Activated CD4-positive, alpha-beta T cell treated with anti-CD3 and anti-CD28 coated beads, Interleukin-2, amount 10 ng/mL, durations not matched to agents 24 days and 14 days (primary cell): ENCODE measurements around the gene TNS1. TPM values are rescaled to one million over a fixed set of nuclear protein-coding genes. Genes with fewer than 3 reads are reported as not detected.

Experiments used
- DNase-seq: peaks from one replicate; pipeline ENCODE4 v3.0.0; 2022
- H3K27ac Mint-ChIP-seq: one replicate; pipeline ENCODE4 v1.8.0; 2022; ENCODE audit warnings: mild to moderate bottlenecking, mixed read lengths
- H3K27me3 Mint-ChIP-seq: one replicate; pipeline ENCODE4 v1.8.0; 2022; ENCODE audit warnings: mixed read lengths
- H3K36me3 Mint-ChIP-seq: one replicate; pipeline ENCODE4 v1.8.0; 2022; ENCODE audit warnings: low read depth, mild to moderate bottlenecking, mixed read lengths
- H3K4me1 Mint-ChIP-seq: one replicate; pipeline ENCODE4 v1.8.0; 2021; ENCODE audit warnings: mixed read lengths
- H3K4me3 Mint-ChIP-seq: one replicate; pipeline ENCODE4 v1.8.0; 2022; ENCODE audit warnings: mild to moderate bottlenecking, moderate library complexity, mixed read lengths
- H3K9me3 Mint-ChIP-seq: one replicate; pipeline ENCODE4 v1.8.0; 2021; ENCODE audit warnings: mixed read lengths
- intact Hi-C: fragments of 100-400 bp; cut with micrococcal nuclease; formaldehyde crosslinking; loops from one replicate; pipeline ENCODE4 v1.15.1; 2023
- total RNA-seq: library from RNA; stranded (reverse); gene quantifications from 2 replicates; pipeline ENCODE4 v1.2.3, GENCODE V29; 2022

The TNS1 gene
- total RNA-seq, 1 donor from 2014 or later, result 0.70 TPM

DNA sequence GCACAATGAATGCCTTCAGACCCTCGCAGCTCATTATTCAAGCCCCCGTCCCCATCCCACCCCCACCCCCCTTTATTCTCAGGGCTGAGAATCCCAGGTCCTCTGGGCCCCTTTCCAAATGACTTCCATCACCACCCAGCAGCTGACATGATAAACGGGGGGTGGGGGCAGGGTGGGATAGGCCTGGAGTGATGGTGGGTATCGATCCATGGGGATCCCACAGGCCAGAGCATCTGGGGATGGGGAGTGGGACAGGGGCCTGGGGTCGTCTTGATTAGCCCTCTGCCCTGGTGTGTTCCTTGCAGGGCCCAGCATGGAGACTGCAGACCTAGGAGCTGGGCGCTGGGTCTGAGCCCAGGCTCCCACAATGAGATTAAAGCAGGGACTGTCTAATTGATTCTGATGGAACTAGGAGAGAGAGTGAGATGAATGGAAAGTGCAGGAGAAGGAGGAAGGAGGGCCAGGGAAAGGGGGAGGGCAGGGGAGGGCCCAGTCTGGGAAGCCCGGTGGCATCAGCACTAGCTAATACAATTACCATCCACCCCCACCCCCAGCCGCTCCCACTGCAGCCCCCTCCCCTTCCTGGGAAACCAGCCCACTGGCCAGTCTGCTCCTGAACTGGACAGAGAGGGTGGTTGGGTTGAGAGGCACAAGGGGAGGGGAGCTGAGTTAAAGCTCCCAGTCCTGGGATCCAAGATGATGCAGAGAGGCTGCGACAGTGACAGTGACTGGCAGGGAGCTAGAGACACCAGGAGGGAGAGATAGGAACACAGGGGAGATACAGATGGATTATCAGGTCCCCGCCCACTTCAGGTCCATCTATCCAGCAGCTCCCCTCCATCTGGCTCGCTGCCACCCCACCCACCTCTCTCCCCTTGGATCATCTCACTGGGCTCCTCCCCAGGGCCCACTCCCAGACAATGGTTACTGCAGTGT, 13.1 kb upstream of the TNS1 start:
- H3K4me3 Mint-ChIP-seq, result no peak overlapping the region
- H3K4me1 Mint-ChIP-seq, result peaks cover 3% of the 10 kb centered on the region
- H3K27me3 Mint-ChIP-seq, result peaks cover 19% of the 10 kb centered on the region
- H3K9me3 Mint-ChIP-seq, result no peaks in the 10 kb centered on the region
- H3K27ac Mint-ChIP-seq, result no peak overlapping the region
- no peak for DNase-seq
- intact Hi-C loops, result no loop called here
- H3K36me3 Mint-ChIP-seq, result no peaks in the 10 kb centered on the region

DNA sequence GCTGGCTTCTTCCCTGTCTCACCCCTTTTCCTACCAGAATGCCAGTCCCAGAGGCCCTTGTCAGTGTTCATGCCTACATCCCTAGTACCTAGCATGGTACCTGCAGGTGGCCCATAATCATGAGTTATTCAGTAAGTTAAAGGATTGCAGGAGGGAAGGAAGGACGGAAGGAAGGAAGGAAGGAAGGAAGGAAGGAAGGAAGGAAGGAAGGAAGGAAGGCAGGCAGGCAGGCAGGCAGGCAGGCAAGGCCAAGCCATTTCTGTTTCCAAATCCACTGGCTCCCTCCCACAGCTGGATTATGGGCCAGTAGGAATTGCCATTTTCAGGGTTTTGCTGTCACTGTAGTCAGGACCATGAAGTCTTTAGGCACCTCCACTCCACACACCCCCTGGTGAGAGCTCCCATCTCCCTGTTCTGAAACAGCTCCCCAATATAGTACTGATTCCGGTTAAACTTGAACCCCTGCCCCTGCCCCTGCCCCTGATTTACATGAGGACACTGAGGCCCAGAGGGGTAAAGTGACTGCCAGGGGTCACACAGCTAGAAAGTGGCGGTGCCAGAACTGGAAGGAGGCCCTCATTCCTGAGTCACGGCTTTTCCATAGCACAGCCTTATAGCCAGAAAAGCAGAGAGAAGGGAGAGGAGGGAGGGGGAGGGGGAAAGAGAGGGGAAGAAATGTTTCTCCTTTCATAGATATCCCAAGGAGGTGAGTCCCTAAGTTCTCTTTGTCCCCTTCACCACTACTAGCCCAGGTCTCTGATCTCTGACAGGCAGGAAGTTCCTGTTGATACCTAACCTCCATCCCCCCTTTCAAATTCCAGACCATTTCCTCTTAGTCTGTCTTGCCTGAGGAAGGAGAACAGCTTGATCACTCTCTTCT, 12.2 kb upstream of the TNS1 start:
- H3K27ac Mint-ChIP-seq, result no peak overlapping the region
- H3K4me1 Mint-ChIP-seq, result peaks cover 5% of the 10 kb centered on the region
- no peak for DNase-seq
- H3K27me3 Mint-ChIP-seq, result peaks cover 22% of the 10 kb centered on the region
- intact Hi-C loops, result no loop called here
- no peaks in the 10 kb centered on the region for H3K9me3 Mint-ChIP-seq
- H3K4me3 Mint-ChIP-seq, result no peak overlapping the region
- no peaks in the 10 kb centered on the region for H3K36me3 Mint-ChIP-seq

DNA sequence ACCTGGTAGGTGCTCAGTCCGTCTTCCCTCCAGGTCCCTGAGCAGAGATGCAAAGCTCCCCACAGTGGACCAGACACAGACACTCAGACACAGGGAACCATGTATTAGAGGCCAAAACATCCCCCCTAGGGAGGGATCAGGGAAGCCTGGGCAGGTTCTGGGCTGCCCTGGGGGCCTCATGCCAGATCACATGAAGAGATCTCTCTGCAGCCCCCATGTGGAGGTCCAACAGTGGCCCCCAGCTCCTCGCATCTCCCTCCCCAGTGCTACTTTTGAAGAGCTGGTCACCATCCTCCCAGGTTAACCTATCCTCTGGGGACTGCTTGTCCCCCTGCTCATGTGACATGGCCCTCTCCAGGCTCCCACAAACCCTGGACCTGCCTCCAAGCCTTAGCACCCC, 10.5 kb upstream of the TNS1 start:
- Mint-ChIP-seq H3K4me3 (no peak overlapping the region), H3K27me3 (peaks cover 36% of the 10 kb centered on the region), H3K27ac (no peak overlapping the region), H3K36me3 (no peaks in the 10 kb centered on the region), H3K9me3 (no peaks in the 10 kb centered on the region), H3K4me1 (peaks cover 9% of the 10 kb centered on the region)
- intact Hi-C loops, result no loop called here
- DNase-seq, result no peak

DNA sequence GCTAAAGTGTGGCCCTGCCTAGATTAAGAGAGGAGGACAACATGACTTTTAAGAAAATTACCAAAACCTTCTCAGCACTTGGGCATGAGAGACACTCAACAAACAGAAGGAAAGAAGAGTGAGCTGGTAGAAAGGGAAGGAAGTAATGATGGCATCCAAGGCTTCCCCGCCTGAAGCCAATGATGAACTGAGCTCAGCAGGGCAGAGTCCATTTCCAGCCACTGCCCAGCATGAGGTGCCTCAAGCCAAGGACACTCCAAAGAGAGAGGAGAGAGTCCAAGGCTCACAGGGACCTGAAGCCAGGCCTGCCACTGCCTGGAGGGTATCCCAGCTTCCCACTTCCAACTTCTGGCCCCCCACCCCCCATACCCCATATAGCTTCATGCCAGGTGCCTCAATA, 9.5 kb upstream of the TNS1 start:
- Mint-ChIP-seq H3K4me1 (peaks cover 9% of the 10 kb centered on the region), H3K27me3 (peaks cover 41% of the 10 kb centered on the region), H3K36me3 (no peaks in the 10 kb centered on the region), H3K4me3 (no peak overlapping the region), H3K9me3 (no peaks in the 10 kb centered on the region), H3K27ac (no peak overlapping the region)
- intact Hi-C loops, result no loop called here
- no peak for DNase-seq

DNA sequence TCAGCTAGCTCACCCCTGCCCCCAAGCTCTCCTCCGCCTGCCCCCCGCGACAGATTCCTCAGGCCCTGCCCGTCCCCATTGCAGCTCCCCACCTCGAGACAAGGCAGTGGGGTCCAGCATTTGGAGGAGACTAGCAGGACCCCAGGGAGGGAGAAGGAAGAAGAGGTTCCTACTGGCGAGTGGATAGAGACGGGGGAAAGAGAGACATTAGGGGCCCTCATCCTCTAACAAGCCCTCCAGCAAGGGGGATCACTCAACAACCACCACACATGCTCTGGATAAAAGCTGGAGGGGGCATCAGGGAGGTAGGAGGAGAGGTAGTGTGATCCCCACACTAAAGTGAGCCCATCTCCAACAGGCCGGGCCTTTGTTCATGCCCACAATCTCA, 8.9 kb upstream of the TNS1 start:
- Mint-ChIP-seq H3K27me3 (peaks cover 41% of the 10 kb centered on the region), H3K27ac (no peak overlapping the region), H3K4me3 (no peak overlapping the region), H3K9me3 (no peaks in the 10 kb centered on the region), H3K4me1 (peaks cover 9% of the 10 kb centered on the region), H3K36me3 (no peaks in the 10 kb centered on the region)
- DNase-seq, result no peak
- intact Hi-C loops, result no loop called here

DNA sequence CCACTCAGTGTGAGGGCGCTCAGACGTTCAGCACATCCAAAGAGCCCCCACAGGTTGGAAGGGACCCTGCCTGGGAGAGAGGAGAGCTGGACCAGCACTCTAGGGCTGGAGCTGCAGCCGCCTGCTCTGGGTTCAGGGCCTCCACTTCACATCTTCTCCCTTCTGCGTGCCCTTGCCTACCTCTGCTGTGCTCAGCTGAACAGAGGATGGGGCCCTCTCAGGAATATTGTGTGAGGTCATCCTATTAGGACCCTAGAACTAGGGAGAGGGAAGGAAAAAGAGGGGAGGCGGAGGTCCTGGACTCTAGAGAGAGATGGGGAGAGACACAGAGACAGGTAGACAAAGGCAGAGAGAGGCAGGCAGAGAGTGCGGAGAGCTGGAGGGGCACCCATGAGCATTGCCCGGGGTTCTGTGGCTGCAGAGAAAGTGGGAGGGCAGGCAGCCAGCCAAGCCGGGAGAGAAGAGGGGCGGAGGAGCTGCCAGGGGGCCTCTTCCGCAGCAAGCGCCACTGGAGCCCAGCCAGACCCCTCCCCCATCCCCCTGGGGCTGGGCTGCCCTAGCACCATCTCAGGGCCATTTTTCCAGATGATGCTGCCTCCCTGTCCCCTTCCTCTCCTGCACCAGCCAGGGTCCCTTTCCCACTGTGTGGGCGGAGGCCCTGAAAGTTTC, 8.3 kb upstream of the TNS1 start:
- H3K36me3 Mint-ChIP-seq, result no peaks in the 10 kb centered on the region
- H3K27me3 Mint-ChIP-seq, result peaks cover 41% of the 10 kb centered on the region
- H3K4me1 Mint-ChIP-seq, result peaks cover 9% of the 10 kb centered on the region
- H3K4me3 Mint-ChIP-seq, result peak overlapping the region; percentile 65
- H3K9me3 Mint-ChIP-seq, result no peaks in the 10 kb centered on the region
- DNase-seq, result no peak
- intact Hi-C loops, result no loop called here
- H3K27ac Mint-ChIP-seq, result no peak overlapping the region

DNA sequence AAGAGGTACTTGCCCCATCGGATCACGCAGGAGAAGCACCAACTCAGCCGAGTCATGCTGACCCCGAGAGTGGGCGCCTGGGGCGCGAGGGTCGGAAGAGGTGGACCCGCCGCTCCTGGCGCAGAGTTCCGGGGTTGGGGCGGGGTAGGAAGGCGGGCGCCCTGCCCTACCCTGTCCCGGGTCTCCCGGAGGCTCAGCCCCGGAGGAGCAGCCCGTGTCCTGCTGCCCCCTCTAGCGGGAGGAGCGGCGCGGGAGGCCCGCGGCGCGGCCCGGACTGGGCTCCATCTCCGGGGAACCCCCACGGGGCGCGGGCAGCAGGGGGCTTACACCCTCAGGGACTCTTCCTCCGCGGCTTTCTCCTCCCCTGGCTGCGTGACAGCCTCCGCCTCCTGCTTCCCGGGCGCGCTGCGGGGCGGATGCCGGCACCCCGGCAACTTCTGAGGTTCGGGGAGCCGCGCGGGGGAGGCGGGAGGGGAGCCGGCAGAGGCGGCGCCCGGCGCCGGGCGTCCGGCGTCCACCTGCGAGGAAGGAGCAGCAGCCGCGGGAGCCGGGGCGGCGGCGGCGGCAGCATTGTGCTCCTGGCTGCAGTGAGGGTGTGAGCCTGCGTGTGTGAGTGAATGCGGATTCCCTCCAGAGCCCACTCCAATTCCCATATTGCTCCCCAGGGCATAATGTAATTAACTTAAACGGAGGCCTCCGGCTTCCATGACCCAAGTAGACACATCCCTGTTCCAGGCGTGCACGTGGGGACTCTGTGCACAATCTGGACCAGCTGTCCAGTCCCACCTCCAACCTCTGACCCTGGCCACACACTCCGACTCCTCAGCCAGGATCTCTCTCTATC, 7.6 kb upstream of the TNS1 start:
- Mint-ChIP-seq H3K27me3 (peaks cover 41% of the 10 kb centered on the region), H3K36me3 (no peaks in the 10 kb centered on the region), H3K9me3 (no peaks in the 10 kb centered on the region), H3K27ac (no peak overlapping the region), H3K4me1 (peaks cover 9% of the 10 kb centered on the region), H3K4me3 (peak overlapping the region; percentile 72)
- intact Hi-C loops, result no loop called here
- peak; percentile 81 for DNase-seq

DNA sequence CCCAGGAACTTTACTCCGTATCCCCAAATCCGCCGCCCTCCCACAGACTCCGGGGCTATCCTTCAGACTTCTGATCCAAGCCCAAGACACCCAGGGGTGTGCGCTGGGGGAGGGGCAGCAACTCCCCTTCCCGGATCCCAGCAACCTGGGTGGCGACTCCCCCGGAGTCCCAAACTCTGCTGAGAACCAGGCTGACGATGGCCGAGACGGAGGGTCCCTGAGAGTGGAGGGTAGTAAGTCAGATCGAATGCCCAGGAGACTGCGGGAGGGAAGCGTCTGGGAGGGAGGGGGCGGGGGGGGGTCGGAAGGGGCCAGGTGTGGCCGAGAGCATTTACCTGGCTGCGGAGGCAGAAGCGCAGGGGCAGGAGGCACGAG, 7.0 kb upstream of the TNS1 start:
- no peak overlapping the region for H3K27ac Mint-ChIP-seq
- intact Hi-C loops, result no loop called here
- H3K27me3 Mint-ChIP-seq, result peaks cover 40% of the 10 kb centered on the region
- no peak for DNase-seq
- H3K36me3 Mint-ChIP-seq, result no peaks in the 10 kb centered on the region
- peaks cover 12% of the 10 kb centered on the region for H3K4me1 Mint-ChIP-seq
- peak overlapping the region; percentile 72 for H3K4me3 Mint-ChIP-seq
- H3K9me3 Mint-ChIP-seq, result no peaks in the 10 kb centered on the region

DNA sequence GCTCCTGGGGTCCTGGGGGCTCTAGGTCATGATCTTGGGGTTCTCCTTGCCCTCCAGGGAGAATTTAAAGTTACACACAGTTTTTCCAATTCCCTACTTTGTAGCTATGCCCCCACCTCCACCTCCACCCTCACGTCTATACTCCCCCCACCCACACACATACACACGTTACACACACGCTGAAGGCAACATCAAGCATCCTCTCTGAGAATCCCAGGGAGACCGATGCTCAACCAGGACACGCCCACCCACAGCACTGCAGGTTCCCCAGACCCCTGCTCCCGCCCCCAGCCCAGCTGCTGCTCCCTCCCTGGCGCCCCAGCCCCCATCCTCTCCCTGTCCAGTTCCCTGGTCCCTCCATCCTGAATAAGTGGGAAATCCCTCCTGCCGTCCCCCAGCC, 6.4 kb upstream of the TNS1 start:
- H3K9me3 Mint-ChIP-seq, result no peaks in the 10 kb centered on the region
- no peak overlapping the region for H3K27ac Mint-ChIP-seq
- H3K27me3 Mint-ChIP-seq, result peaks cover 40% of the 10 kb centered on the region
- DNase-seq, result no peak
- H3K4me1 Mint-ChIP-seq, result peaks cover 15% of the 10 kb centered on the region
- no peaks in the 10 kb centered on the region for H3K36me3 Mint-ChIP-seq
- intact Hi-C loops, result no loop called here
- peak overlapping the region; percentile 24 for H3K4me3 Mint-ChIP-seq

DNA sequence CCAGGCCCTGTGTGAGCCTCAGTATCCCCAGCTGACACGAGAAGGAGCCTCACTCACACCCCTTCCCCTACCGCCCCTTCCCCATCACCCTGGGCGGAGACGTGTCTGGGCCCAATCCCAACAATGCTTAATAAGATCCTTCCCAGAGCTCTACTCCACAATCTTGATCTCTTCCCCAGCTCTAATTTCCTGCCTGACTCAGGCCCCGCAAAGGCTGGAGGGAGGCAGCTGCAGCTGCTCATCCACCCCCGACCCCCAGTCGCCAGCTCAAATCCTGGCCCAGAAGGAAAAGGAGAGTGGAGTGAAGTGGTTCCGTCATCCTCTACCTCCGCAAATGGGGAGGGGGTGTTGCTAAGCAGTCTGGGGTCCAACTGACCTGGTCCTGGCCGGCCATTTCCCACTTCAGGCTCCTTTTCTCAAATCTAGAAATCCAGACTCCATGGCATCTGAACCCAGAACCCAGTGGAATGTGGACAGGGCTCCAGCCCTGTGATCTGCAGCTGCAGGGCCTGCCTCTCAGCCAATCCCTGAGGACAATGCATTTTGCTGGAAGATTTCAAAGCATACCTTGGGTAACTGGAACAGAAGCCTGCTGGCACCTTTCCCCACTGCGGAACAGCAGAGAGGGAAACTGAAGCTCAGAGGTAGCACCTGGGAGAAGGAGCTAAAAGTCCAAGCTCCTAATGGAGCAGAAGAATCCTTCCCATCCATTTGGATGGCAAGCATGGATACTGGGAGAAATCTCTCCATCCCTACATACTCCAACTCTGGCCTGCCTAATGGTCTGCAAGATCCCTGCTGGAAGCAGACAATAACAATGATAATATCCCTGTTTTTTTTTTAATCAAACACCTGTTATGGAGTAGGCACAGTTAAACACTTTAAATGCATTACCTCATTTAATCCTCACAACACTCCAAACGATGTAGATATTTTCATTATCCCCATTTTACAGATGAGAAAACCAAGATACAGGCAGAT, 5.6 kb upstream of the TNS1 start:
- no peak overlapping the region for H3K4me3 Mint-ChIP-seq
- intact Hi-C loops, result no loop called here
- H3K36me3 Mint-ChIP-seq, result no peaks in the 10 kb centered on the region
- no peak for DNase-seq
- peaks cover 15% of the 10 kb centered on the region for H3K4me1 Mint-ChIP-seq
- no peaks in the 10 kb centered on the region for H3K9me3 Mint-ChIP-seq
- peaks cover 35% of the 10 kb centered on the region for H3K27me3 Mint-ChIP-seq
- H3K27ac Mint-ChIP-seq, result no peak overlapping the region

DNA sequence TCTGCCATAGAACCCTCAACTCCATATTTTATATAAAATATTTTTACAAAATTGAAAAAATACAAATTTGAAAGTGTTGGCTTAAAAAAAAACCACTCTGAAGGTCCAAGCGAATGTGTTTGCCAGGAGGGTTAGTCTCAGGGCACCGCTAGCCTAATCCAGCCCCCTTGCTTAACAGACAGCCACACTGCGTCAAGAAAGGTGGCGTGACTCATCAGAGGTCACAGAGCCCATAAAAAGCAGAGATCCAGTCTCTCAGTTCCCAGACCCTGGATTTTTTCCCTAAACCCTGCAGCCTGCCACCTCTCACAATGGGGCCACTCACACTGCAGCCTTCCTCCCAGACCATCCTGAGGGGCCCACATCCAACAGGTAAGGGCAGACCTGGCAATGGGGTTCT, 3.9 kb upstream of the TNS1 start:
- Mint-ChIP-seq H3K9me3 (no peaks in the 10 kb centered on the region), H3K4me1 (peaks cover 15% of the 10 kb centered on the region), H3K4me3 (no peak overlapping the region), H3K27ac (no peak overlapping the region), H3K27me3 (peaks cover 30% of the 10 kb centered on the region), H3K36me3 (no peaks in the 10 kb centered on the region)
- intact Hi-C loops, result no loop called here
- DNase-seq, result no peak

DNA sequence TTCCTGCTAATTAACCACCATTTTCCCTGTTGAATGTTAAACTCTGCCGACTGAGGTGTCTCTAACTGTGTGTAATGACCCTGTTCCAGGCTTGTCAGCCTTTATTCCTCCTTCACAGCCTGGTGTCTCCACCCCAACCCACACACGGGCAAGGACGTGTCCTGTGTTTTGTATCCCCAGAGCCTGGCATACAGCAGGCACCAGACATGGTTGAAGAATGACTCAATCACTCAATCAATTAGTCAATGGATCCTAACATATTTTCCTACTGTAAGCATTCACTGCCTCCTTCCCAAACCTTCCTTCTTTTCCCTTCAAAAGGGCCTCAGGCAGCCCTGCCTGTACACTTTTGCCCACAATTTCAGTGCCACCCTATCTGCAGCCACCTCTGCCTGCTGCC, 2.7 kb upstream of the TNS1 start:
- peaks cover 19% of the 10 kb centered on the region for H3K27me3 Mint-ChIP-seq
- no peak overlapping the region for H3K27ac Mint-ChIP-seq
- intact Hi-C loops, result no loop called here
- H3K4me3 Mint-ChIP-seq, result no peak overlapping the region
- H3K9me3 Mint-ChIP-seq, result no peaks in the 10 kb centered on the region
- no peak for DNase-seq
- peaks cover 10% of the 10 kb centered on the region for H3K4me1 Mint-ChIP-seq
- no peaks in the 10 kb centered on the region for H3K36me3 Mint-ChIP-seq
